ENCODE results near the gene RECQL5.

DNA sequence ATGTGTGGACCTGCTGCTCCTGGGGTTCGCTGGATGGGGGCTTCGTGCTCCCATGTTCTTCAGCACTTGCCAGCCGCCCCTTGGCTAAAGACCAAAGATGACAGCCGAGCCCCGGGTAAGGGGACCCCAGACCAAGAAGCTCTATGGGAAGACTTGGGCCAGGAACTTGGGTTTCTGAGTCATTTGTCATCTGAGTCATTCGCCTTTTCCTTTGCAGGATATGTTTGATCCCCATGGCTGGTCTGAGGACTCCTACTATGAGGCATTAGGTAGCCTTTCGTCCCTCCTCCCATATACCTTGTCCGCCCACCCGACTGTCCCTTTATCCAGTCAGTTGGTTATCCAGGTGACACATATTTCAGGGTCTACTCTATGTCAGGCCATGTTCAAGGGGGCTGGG is 36.6 kb upstream of the RECQL5 start:
- no peak for TF ChIP-seq POLR2AphosphoS5 (IDR thresholded peaks at IDR 0.05; ENCODE audit: low read depth, low read length)
- no peak for TF ChIP-seq JUND (IDR thresholded peaks at IDR 0.05)
- TF ChIP-seq, protein P1, sequence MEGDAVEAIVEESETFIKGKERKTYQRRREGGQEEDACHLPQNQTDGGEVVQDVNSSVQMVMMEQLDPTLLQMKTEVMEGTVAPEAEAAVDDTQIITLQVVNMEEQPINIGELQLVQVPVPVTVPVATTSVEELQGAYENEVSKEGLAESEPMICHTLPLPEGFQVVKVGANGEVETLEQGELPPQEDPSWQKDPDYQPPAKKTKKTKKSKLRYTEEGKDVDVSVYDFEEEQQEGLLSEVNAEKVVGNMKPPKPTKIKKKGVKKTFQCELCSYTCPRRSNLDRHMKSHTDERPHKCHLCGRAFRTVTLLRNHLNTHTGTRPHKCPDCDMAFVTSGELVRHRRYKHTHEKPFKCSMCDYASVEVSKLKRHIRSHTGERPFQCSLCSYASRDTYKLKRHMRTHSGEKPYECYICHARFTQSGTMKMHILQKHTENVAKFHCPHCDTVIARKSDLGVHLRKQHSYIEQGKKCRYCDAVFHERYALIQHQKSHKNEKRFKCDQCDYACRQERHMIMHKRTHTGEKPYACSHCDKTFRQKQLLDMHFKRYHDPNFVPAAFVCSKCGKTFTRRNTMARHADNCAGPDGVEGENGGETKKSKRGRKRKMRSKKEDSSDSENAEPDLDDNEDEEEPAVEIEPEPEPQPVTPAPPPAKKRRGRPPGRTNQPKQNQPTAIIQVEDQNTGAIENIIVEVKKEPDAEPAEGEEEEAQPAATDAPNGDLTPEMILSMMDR (IDR thresholded peaks at IDR 0.05) = no peak
- TF ChIP-seq RAD21 (IDR thresholded peaks at IDR 0.05; ENCODE audit: low read length) = no peak
- TF ChIP-seq TEAD4 (IDR thresholded peaks at IDR 0.05; ENCODE audit: borderline replicate concordance, insufficient read depth) = no peak
- TF ChIP-seq NRF1 (IDR thresholded peaks at IDR 0.05; ENCODE audit: low read depth, low read length) = no peak
- no peak for TF ChIP-seq EP300 (IDR thresholded peaks at IDR 0.05; ENCODE audit: borderline replicate concordance in 1 of 2, low read depth in 1 of 2, low read length in 1 of 2)
- TF ChIP-seq ELF1 (IDR thresholded peaks at IDR 0.05) = no peak
- TF ChIP-seq, protein P2, sequence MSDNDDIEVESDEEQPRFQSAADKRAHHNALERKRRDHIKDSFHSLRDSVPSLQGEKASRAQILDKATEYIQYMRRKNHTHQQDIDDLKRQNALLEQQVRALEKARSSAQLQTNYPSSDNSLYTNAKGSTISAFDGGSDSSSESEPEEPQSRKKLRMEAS (IDR thresholded peaks at IDR 0.05; ENCODE audit: low read depth) = no peak
- TF ChIP-seq SIN3A (IDR thresholded peaks at IDR 0.05; ENCODE audit: borderline replicate concordance, low read depth, low read length) = no peak
